Measurements from ENCODE around the gene CDH4. TPM values are rescaled to one million over a fixed set of nuclear protein-coding genes. Genes with fewer than 3 reads are reported as not detected.
"Not testable (repeated sequence)": the region's sequence is repeated elsewhere in the genome, so short reads cannot be mapped to it uniquely, and the experiment has no call there.

The CDH4 gene
- total RNA-seq, 6 experiments from 2014 or later = 5.8 to 12.8 (median 10.9) TPM

GRCh38 chr20:61478611-61479305 is 226.7 kb downstream of the CDH4 start:
- Mint-ChIP-seq H3K9me3 (peaks cover 18% of the 10 kb centered on the region), H3K27ac (no peak overlapping the region), H3K4me1 (ENCODE audit: low read depth) (no peaks in the 10 kb centered on the region), H3K27me3 (ENCODE audit: insufficient read depth) (no peaks in the 10 kb centered on the region; the same call in 1 of the 2 replicates), H3K36me3 (ENCODE audit: low read depth) (0 out of 2 replicates have a peak, but pooled peaks cover 5% of the 10 kb centered on the region), H3K4me3 (no peak overlapping the region)
- DNase-seq = no peak
- TF ChIP-seq CTCF (IDR thresholded peaks at IDR 0.05) = no peak

GRCh38 chr20:61479433-61479832 is 227.4 kb downstream of the CDH4 start:
- peaks cover 25% of the 10 kb centered on the region for H3K9me3 Mint-ChIP-seq
- H3K4me3 Mint-ChIP-seq; H3K4me1 Mint-ChIP-seq (ENCODE audit: low read depth); DNase-seq; H3K27ac Mint-ChIP-seq; H3K27me3 Mint-ChIP-seq (ENCODE audit: insufficient read depth): not testable (repeated sequence)
- peaks cover 11% of the 10 kb centered on the region; the same call in 1 of the 2 replicates for H3K36me3 Mint-ChIP-seq (ENCODE audit: low read depth)

- peak; percentile 34; the same call in 1 of the 2 replicates for TF ChIP-seq CTCF (IDR thresholded peaks at IDR 0.05)
- Mint-ChIP-seq H3K9me3 (peaks cover 26% of the 10 kb centered on the region), H3K27ac (no peak overlapping the region), H3K27me3 (ENCODE audit: insufficient read depth) (no peaks in the 10 kb centered on the region; the same call in 1 of the 2 replicates), H3K36me3 (ENCODE audit: low read depth) (peaks cover 11% of the 10 kb centered on the region; the same call in 1 of the 2 replicates), H3K4me1 (ENCODE audit: low read depth) (no peaks in the 10 kb centered on the region), H3K4me3 (no peak overlapping the region)
- DNase-seq = no peak
Measured at GRCh38 chr20:61480158-61480825, 228.2 kb downstream of the CDH4 start.

GRCh38 chr20:61482056-61482887 is 230.2 kb downstream of the CDH4 start:
- Mint-ChIP-seq H3K4me1 (ENCODE audit: low read depth) (no peaks in the 10 kb centered on the region), H3K36me3 (ENCODE audit: low read depth) (peaks cover 11% of the 10 kb centered on the region; the same call in 1 of the 2 replicates), H3K27ac (no peak overlapping the region), H3K27me3 (ENCODE audit: insufficient read depth) (no peaks in the 10 kb centered on the region; the same call in none of the 2 replicates), H3K4me3 (no peak overlapping the region), H3K9me3 (peaks cover 19% of the 10 kb centered on the region)
- TF ChIP-seq CTCF (IDR thresholded peaks at IDR 0.05) = no peak
- DNase-seq = no peak

- peaks cover 11% of the 10 kb centered on the region; the same call in 1 of the 2 replicates for H3K36me3 Mint-ChIP-seq (ENCODE audit: low read depth)
- no peak overlapping the region for H3K27ac Mint-ChIP-seq
- H3K9me3 Mint-ChIP-seq = peaks cover 19% of the 10 kb centered on the region
- H3K27me3 Mint-ChIP-seq (ENCODE audit: insufficient read depth) = no peaks in the 10 kb centered on the region; the same call in none of the 2 replicates
- TF ChIP-seq CTCF (IDR thresholded peaks at IDR 0.05) = no peak
- no peak for DNase-seq
- no peak overlapping the region for H3K4me3 Mint-ChIP-seq
- no peaks in the 10 kb centered on the region for H3K4me1 Mint-ChIP-seq (ENCODE audit: low read depth)
Measured at GRCh38 chr20:61482901-61483300, 230.8 kb downstream of the CDH4 start.
